Fibroblast of mammary gland (primary cell): ENCODE measurements around the gene GLIS1.
A peak's percentile ranks its signal among the peaks of the same experiment; 100 is the strongest.

Experiments used
- DNase-seq: peaks from one replicate; pipeline ENCODE4 v3.0.0-alpha.2; 2010; ENCODE audit warnings: low read depth
- H3K4me3 ChIP-seq: 2 replicates; pipeline ENCODE4 v1.5.1; 2011; ENCODE audit warnings: low read depth, mild to moderate bottlenecking, low read length, moderate library complexity; ENCODE audit not compliant: control insufficient read depth
- CTCF ChIP-seq: conservative IDR thresholded peaks from 2 replicates; pipeline ENCODE4 v1.5.1; 2011; ENCODE audit warnings: low read depth, low read length, inconsistent platforms; ENCODE audit not compliant: control insufficient read depth, insufficient read depth

Gene GLIS1

GRCh38 chr1:53739109-53739681 is at the start of gene GLIS1:
GLIS1 (minus strand) TSS chr1:53739164; CDS start chr1:53738064, 1,100 bp downstream.
- DNase-seq: peak; percentile 79
- no peak for TF ChIP-seq CTCF
- peak within 1 kb of the TSS; percentile 63 for H3K4me3 ChIP-seq

GRCh38 chr1:53787655-53788054 is 48.7 kb upstream of the GLIS1 start:
- no peak for TF ChIP-seq CTCF
- no peak for DNase-seq

GRCh38 chr1:53783056-53783455 is 44.1 kb upstream of the GLIS1 start:
- no peak for DNase-seq
- no peak for TF ChIP-seq CTCF
- H3K4me3 ChIP-seq: no peak overlapping the region

More at GRCh38 chr1:53787655-53788054, 48.7 kb upstream of the GLIS1 start:
- no peak overlapping the region for H3K4me3 ChIP-seq

- DNase-seq: peak; percentile 70
- H3K4me3 ChIP-seq: no peak overlapping the region
- TF ChIP-seq CTCF: no peak
Measured at GRCh38 chr1:53781654-53782053, 42.7 kb upstream of the GLIS1 start.

- TF ChIP-seq CTCF: no peak
- DNase-seq: no peak
- no peak overlapping the region for H3K4me3 ChIP-seq
Measured at GRCh38 chr1:53777272-53777671, 38.3 kb upstream of the GLIS1 start.

- no peak for TF ChIP-seq CTCF
- H3K4me3 ChIP-seq: no peak overlapping the region
- peak; percentile 88 for DNase-seq
Measured at GRCh38 chr1:53771648-53772047, 32.7 kb upstream of the GLIS1 start.

GRCh38 chr1:53769780-53770179 is 30.8 kb upstream of the GLIS1 start:
- TF ChIP-seq CTCF: no peak
- no peak overlapping the region for H3K4me3 ChIP-seq

More at GRCh38 chr1:53769780-53770179, 30.8 kb upstream of the GLIS1 start:
- DNase-seq: peak; percentile 12
